AG04450 (cell line): ENCODE data around the gene PCDH19. TPM values are rescaled to one million over a fixed set of nuclear protein-coding genes. Genes with fewer than 3 reads are reported as not detected.

ENCODE experiments used
- CTCF ChIA-PET: fragments of 300-600, 350-600 bp; formaldehyde crosslinking; extraction: SDS; loops from one replicate; lab custom pipeline; 2022; ENCODE audit warnings: antibody characterized with exemption, inconsistent platforms; lab: Charles Lee
- POLR2A ChIA-PET: fragments of 350-600 bp; formaldehyde crosslinking; extraction: SDS; loops from one replicate; lab custom pipeline; 2021; ENCODE audit warnings: antibody characterized with exemption, inconsistent platforms; lab: Yijun Ruan, JAX
- DNase-seq: peaks from one replicate; pipeline ENCODE4 v3.0.0-alpha.2; 2011; ENCODE audit warnings: low read depth, low spot score
- H3K27ac ChIP-seq: one replicate; pipeline ENCODE4 v1.5.1; 2012; ENCODE audit warnings: low read depth, low read length, control low read depth
- H3K27me3 ChIP-seq: one replicate; pipeline ENCODE4 v1.6.0; 2012; ENCODE audit warnings: low read length; ENCODE audit not compliant: control insufficient read depth, insufficient read depth
- H3K4me3 ChIP-seq: 2 replicates; pipeline ENCODE4 v1.5.1; 2011; ENCODE audit warnings: mild to moderate bottlenecking, low read depth, low read length, control low read depth
- H3K9me3 ChIP-seq: 2 replicates; pipeline ENCODE4 v1.5.1; 2012; ENCODE audit warnings: low read length; ENCODE audit not compliant: control insufficient read depth, insufficient read depth
- CTCF ChIP-seq: IDR thresholded peaks from 2 replicates; pipeline ENCODE4 v1.5.1; 2011; ENCODE audit warnings: low read depth, low read length, control low read depth, inconsistent platforms
- polyA plus RNA-seq: library from polyadenylated mRNA; depleted of rRNA; stranded (reverse); fragments of >200 nt; gene quantifications from 2 replicates; pipeline ENCODE4 v1.2.3, GENCODE V29; 2011

The PCDH19 gene
- polyA plus RNA-seq, 1 experiment, result 0.01 TPM

- no peak overlapping the region for H3K27ac ChIP-seq
- CTCF ChIA-PET, result no interaction called here
- POLR2A ChIA-PET, result no interaction called here
- no peaks in the 10 kb centered on the region for H3K9me3 ChIP-seq
- no peak overlapping the region for H3K4me3 ChIP-seq
- no peaks in the 10 kb centered on the region for H3K27me3 ChIP-seq
- DNase-seq, result no peak
- no peak for TF ChIP-seq CTCF
These were observed 81.7 kb downstream of the PCDH19 start for GRCh38 chrX:100328351-100328750.

- Histone ChIP-seq H3K27ac (no peak overlapping the region), H3K27me3 (no peaks in the 10 kb centered on the region), H3K4me3 (no peak overlapping the region), H3K9me3 (no peaks in the 10 kb centered on the region)
- CTCF ChIA-PET, result no interaction called here
- POLR2A ChIA-PET, result no interaction called here
- DNase-seq, result no peak
- TF ChIP-seq CTCF, result no peak
These were observed 90.4 kb downstream of the PCDH19 start for GRCh38 chrX:100319716-100320115.

- Histone ChIP-seq H3K27me3 (no peaks in the 10 kb centered on the region), H3K27ac (no peak overlapping the region), H3K4me3 (no peak overlapping the region), H3K9me3 (no peaks in the 10 kb centered on the region)
- DNase-seq, result no peak
- POLR2A ChIA-PET, result no interaction called here
- no peak for TF ChIP-seq CTCF
- CTCF ChIA-PET, result no interaction called here
These were observed 93.1 kb downstream of the PCDH19 start for GRCh38 chrX:100316987-100317386.

GRCh38 chrX:100315566-100315965, 94.5 kb downstream of the PCDH19 start:
- POLR2A ChIA-PET, result no interaction called here
- DNase-seq, result no peak

GRCh38 chrX:100299559-100299958, 110.5 kb downstream of the PCDH19 start:
- Histone ChIP-seq H3K27ac (no peak overlapping the region), H3K27me3 (no peaks in the 10 kb centered on the region), H3K9me3 (no peaks in the 10 kb centered on the region), H3K4me3 (no peak overlapping the region)
- POLR2A ChIA-PET, result no interaction called here
- no peak for DNase-seq
- CTCF ChIA-PET, result no interaction called here
- no peak for TF ChIP-seq CTCF

More at GRCh38 chrX:100315566-100315965, 94.5 kb downstream of the PCDH19 start:
- Histone ChIP-seq H3K9me3 (no peaks in the 10 kb centered on the region), H3K4me3 (no peak overlapping the region), H3K27ac (no peak overlapping the region), H3K27me3 (no peaks in the 10 kb centered on the region)
- TF ChIP-seq CTCF, result no peak
- CTCF ChIA-PET, result no interaction called here
